CD4-positive, alpha-beta T cell treated with Interferon alpha-2 for 1 hour (primary cell): ENCODE measurements around the gene ARHGAP6.

Experiments used
- DNase-seq, 2 donors: peaks; one replicate each; pipeline ENCODE4 v3.0.0-alpha.2; 2020 to 2022

The ARHGAP6 gene

GRCh38 chrX:11209798-11210414 lies 455.8 kb downstream of the ARHGAP6 start:
- no peak for DNase-seq

- no peak for DNase-seq
Measured at GRCh38 chrX:11206716-11207115, 459.0 kb downstream of the ARHGAP6 start.

- no peak for DNase-seq
Measured at GRCh38 chrX:11205796-11206195, 459.9 kb downstream of the ARHGAP6 start.

- DNase-seq, result no peak
Measured at GRCh38 chrX:11197671-11198070, 468.0 kb downstream of the ARHGAP6 start.

GRCh38 chrX:11196476-11196875 lies 469.2 kb downstream of the ARHGAP6 start:
- no peak for DNase-seq

- DNase-seq, result no peak
Measured at GRCh38 chrX:11193035-11193469, 472.7 kb downstream of the ARHGAP6 start.

GRCh38 chrX:11190745-11191510 lies 474.8 kb downstream of the ARHGAP6 start:
- no peak for DNase-seq

- no peak for DNase-seq
Measured at GRCh38 chrX:11189097-11189496, 476.6 kb downstream of the ARHGAP6 start.

- DNase-seq, result no peak
Measured at GRCh38 chrX:11188664-11189063, 477.1 kb downstream of the ARHGAP6 start.

- no peak for DNase-seq
Measured at GRCh38 chrX:11187001-11187400, 478.7 kb downstream of the ARHGAP6 start.

GRCh38 chrX:11185861-11186260 lies 479.9 kb downstream of the ARHGAP6 start:
- no peak for DNase-seq

GRCh38 chrX:11180571-11180970 lies 485.1 kb downstream of the ARHGAP6 start:
- no peak for DNase-seq

- DNase-seq, result no peak
Measured at GRCh38 chrX:11172415-11172814, 493.3 kb downstream of the ARHGAP6 start.

GRCh38 chrX:11171956-11172355 lies 493.8 kb downstream of the ARHGAP6 start:
- no peak for DNase-seq

- no peak for DNase-seq
Measured at GRCh38 chrX:11164433-11164832, 501.3 kb downstream of the ARHGAP6 start.

- DNase-seq, result no peak
Measured at GRCh38 chrX:11159149-11159548, 506.6 kb downstream of the ARHGAP6 start.

- no peak for DNase-seq
Measured at GRCh38 chrX:11151799-11152559, 513.7 kb downstream of the ARHGAP6 start.

GRCh38 chrX:11148401-11148800 lies 517.3 kb downstream of the ARHGAP6 start:
- no peak for DNase-seq

GRCh38 chrX:11146411-11146810 lies 519.3 kb downstream of the ARHGAP6 start:
- no peak for DNase-seq

GRCh38 chrX:11143931-11144678 lies 521.6 kb downstream of the ARHGAP6 start:
- peak; percentile 49 to 69 for DNase-seq

- no peak for DNase-seq
Measured at GRCh38 chrX:11138498-11139390, 527.0 kb downstream of the ARHGAP6 start.
